ENCODE data around the gene GRAMD1B.
"Not testable (repeated sequence)": the region's sequence is repeated elsewhere in the genome, so short reads cannot be mapped to it uniquely, and the experiment has no call there.

Gene GRAMD1B

GRCh38 chr11:123443851-123444623 is 14.0 kb downstream of the GRAMD1B start:
- no peak for DNase-seq (ENCODE audit: low read depth)

- no peak for DNase-seq (ENCODE audit: low read depth)
Measured at GRCh38 chr11:123448823-123449222, 18.8 kb downstream of the GRAMD1B start.

- no peak for DNase-seq (ENCODE audit: low read depth)
Measured at GRCh38 chr11:123449436-123449835, 19.4 kb downstream of the GRAMD1B start.

DNA sequence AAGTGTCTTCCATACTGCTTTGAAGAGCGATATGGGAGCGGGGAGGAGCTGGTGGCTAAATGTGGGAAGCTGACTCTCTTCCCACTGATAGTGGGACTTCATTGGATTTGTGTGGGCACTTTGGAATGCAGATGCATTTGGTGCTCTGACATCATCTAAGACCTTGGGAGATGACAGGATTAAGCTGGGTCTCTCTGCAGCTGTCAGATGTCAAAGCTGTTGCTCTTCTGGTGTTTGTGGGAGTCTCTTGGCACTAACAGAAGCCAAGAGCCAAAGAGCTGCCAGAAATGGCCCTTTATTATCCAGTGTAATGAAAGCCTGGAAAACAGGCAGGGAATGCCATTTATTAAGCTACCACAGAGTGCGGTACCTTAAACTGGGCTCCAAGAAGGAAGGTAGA is 20.6 kb downstream of the GRAMD1B start:
- no peak for DNase-seq (ENCODE audit: low read depth)

- no peak for DNase-seq (ENCODE audit: low read depth)
Measured at GRCh38 chr11:123451183-123451781, 21.2 kb downstream of the GRAMD1B start.

GRCh38 chr11:123452794-123453193 is 22.7 kb downstream of the GRAMD1B start:
- DNase-seq (ENCODE audit: low read depth), result no peak

DNA sequence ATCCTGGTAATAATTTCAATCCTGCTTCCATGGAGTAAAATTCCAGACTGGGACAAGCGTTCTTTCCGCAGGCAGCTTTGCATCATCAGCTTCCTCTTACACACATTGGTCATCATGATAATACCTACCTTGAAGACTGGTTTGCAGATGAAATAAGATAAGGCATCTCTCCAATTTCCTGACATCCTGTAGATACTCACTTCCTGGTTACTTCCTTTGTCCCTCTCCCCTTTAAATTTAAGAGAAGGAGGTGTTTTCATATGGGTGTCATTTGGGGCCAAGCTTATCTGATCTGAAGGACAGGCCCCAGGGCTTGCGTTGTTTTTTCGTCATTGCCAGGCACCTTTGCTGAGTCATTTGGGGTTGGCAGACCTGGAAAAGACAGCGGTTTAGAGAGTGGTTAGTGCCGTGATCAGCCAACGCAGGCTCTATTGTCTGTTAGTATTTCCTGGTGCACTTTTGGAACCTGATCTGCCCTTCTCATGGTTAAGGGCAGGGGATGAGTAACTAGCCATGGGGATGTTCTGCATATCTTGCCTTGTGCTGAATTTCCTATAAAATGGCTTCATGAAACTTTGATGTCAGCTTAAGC is 24.1 kb downstream of the GRAMD1B start:
- peak; percentile 43 for DNase-seq (ENCODE audit: low read depth)

GRCh38 chr11:123454796-123455195 is 24.7 kb downstream of the GRAMD1B start:
- DNase-seq (ENCODE audit: low read depth), result no peak

DNA sequence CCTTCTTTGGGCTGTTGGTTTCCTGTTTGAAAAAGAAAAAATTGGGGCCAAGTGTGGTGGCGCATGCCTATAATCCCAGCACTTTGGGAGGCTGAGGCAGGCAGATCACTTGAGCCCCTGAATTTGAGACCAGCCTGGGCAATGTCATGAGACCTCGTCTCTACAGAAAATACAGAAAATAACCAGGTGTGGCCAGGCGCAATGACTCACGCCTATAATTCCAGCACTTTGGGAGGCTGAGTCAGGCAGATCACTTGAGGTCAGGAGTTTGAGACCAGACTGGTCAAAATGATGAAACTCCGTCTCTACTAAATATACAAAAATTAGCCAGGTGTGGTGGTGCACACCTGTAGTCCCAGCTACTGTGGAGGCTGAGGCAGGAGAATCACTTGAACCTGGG is 26.4 kb downstream of the GRAMD1B start:
- not testable (repeated sequence) for DNase-seq (ENCODE audit: low read depth)

- no peak for DNase-seq (ENCODE audit: low read depth)
Measured at GRCh38 chr11:123457187-123457770, 27.2 kb downstream of the GRAMD1B start.

- no peak for DNase-seq (ENCODE audit: low read depth)
Measured at GRCh38 chr11:123458501-123458900, 28.4 kb downstream of the GRAMD1B start.

- DNase-seq (ENCODE audit: low read depth), result no peak
Measured at GRCh38 chr11:123460012-123460700, 30.1 kb downstream of the GRAMD1B start.

GRCh38 chr11:123461164-123461563 is 31.1 kb downstream of the GRAMD1B start:
- no peak for DNase-seq (ENCODE audit: low read depth)

DNA sequence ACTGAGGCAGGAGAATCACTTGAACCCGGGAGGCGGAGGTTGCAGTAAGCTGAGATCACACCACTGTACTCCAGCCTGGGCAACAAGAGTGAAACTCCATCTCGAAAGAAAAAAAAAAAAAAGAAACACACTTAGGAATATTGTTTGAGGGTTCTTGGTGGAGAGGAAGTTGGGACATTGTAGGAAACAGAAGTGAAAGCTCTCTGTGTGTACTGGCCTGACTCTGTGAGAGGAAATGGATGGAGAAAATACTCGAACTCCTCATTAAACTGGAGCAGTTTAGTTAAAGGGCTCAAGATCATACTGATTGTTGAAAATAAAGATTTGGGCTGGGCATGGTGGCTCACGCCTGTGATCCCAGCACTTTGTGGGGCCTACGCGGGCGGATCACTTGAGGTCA is 35.6 kb downstream of the GRAMD1B start:
- DNase-seq (ENCODE audit: low read depth), result not testable (repeated sequence)

DNA sequence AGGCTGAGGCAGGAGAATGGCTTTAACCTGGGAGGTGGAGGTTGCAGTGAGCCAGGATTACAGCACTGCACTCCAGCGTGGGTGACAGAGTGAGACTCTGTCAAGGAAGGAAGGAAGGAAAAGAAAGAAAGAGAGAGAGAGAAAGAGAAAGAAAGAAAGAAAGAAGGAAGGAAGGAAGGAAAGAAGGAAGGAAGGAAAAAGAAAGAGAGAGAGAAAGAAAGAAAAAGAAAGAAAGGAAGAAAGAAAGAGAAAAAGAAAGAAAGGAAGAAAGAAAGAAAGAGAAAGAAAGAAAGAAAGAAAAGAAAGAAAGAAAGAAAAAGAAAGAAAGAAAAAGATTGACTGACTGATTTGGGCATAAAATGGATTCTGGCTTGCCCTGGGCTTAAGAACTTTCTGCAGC is 36.1 kb downstream of the GRAMD1B start:
- DNase-seq (ENCODE audit: low read depth), result not testable (repeated sequence)

- no peak for DNase-seq (ENCODE audit: low read depth)
Measured at GRCh38 chr11:123469089-123469488, 39.0 kb downstream of the GRAMD1B start.

GRCh38 chr11:123469586-123469985 is 39.5 kb downstream of the GRAMD1B start:
- DNase-seq (ENCODE audit: low read depth), result no peak

DNA sequence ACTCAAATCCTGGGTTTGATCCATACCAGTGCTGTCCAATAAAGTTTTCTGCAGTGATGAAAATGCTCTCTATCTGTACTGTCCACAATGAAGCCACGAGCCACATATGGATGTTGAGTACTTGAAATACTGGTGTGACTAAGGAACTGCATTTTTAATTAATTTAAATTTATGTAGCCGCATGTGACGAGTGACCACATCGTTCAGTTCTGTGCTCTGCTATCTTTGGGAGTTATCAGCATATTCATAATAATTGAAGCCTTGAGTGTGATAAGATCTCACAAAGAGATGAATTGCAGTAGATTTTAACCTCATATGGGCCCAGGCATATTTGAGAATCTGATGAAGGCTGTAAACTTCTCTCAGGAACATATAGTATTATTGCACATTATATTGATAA is 40.8 kb downstream of the GRAMD1B start:
- no peak for DNase-seq (ENCODE audit: low read depth)

GRCh38 chr11:123472236-123472935 is 42.3 kb downstream of the GRAMD1B start:
- DNase-seq (ENCODE audit: low read depth), result no peak

DNA sequence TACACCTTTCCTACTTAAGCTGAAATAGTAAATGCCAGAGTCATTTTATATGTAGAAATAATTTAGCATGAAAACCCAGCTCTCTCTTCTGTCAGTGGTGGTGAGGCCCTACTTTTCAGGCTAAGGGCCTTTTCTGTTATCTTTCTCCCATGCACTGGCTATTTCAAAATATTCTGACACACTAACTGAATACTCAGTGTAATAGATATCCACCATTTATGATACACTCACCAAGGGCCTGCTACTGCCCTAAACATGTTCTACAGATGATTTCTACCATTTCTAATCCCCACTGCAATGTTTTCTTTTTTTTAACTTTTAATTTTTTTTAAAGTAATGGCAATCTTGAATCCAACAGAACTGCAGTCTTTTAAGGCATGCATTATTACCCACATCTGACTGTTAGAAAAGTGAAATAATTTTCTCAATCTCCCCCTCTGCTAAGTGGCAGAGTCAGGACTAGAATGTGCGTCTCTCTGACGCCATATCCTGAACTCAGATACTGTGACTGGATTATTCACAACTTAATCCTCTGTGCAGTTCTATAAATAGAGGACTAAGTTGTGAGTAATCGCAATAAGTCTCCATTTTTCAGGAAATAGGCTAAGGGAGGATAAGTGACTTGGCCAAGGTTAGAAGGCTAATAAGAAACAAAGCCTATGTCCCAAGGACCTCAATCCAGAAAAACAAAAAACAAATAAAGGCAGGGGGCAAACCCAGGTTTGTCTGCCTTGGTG is 44.0 kb downstream of the GRAMD1B start:
- DNase-seq (ENCODE audit: low read depth), result no peak

- no peak for DNase-seq (ENCODE audit: low read depth)
Measured at GRCh38 chr11:123474994-123475393, 44.9 kb downstream of the GRAMD1B start.
